GM08714 (cell line): ENCODE measurements around the gene SHROOM3.

Source experiments
- H3K4me3 ChIP-seq: fragments of 200-500 bp; sonication (Bioruptor generic); 2 replicates; pipeline ENCODE4 v1.5.1; 2014; ENCODE audit warnings: mild to moderate bottlenecking, low read length, inconsistent platforms
- ZNF274 ChIP-seq: IDR thresholded peaks from 2 replicates; pipeline ENCODE4 v1.6.1; 2012; ENCODE audit warnings: mild to moderate bottlenecking, low read depth, low read length

The SHROOM3 gene

GRCh38 chr4:76803522-76803921 is 368.5 kb downstream of the SHROOM3 start:
- H3K4me3 ChIP-seq, result no peak overlapping the region
- no peak for TF ChIP-seq ZNF274

GRCh38 chr4:76804096-76804495 is 369.1 kb downstream of the SHROOM3 start:
- TF ChIP-seq ZNF274, result no peak
- H3K4me3 ChIP-seq, result no peak overlapping the region

- no peak overlapping the region for H3K4me3 ChIP-seq
- no peak for TF ChIP-seq ZNF274
Observed at GRCh38 chr4:76806346-76806745, 371.3 kb downstream of the SHROOM3 start.

GRCh38 chr4:76806757-76807156 is 371.7 kb downstream of the SHROOM3 start:
- TF ChIP-seq ZNF274, result no peak
- H3K4me3 ChIP-seq, result no peak overlapping the region

- TF ChIP-seq ZNF274, result no peak
- H3K4me3 ChIP-seq, result no peak overlapping the region
Observed at GRCh38 chr4:76809594-76810305, 374.7 kb downstream of the SHROOM3 start.

- no peak overlapping the region for H3K4me3 ChIP-seq
Observed at GRCh38 chr4:76811604-76812412, 376.8 kb downstream of the SHROOM3 start.

GRCh38 chr4:76813070-76813469 is 378.0 kb downstream of the SHROOM3 start:
- no peak for TF ChIP-seq ZNF274
- no peak overlapping the region for H3K4me3 ChIP-seq

More at GRCh38 chr4:76811604-76812412, 376.8 kb downstream of the SHROOM3 start:
- no peak for TF ChIP-seq ZNF274

GRCh38 chr4:76821641-76822040 is 386.6 kb downstream of the SHROOM3 start:
- no peak overlapping the region for H3K4me3 ChIP-seq
- no peak for TF ChIP-seq ZNF274

- H3K4me3 ChIP-seq, result no peak overlapping the region
- no peak for TF ChIP-seq ZNF274
Observed at GRCh38 chr4:76822303-76822702, 387.3 kb downstream of the SHROOM3 start.

- TF ChIP-seq ZNF274, result no peak
- no peak overlapping the region for H3K4me3 ChIP-seq
Observed at GRCh38 chr4:76823495-76823894, 388.5 kb downstream of the SHROOM3 start.

- H3K4me3 ChIP-seq, result no peak overlapping the region
- TF ChIP-seq ZNF274, result no peak
Observed at GRCh38 chr4:76830612-76830963, 395.6 kb downstream of the SHROOM3 start.

GRCh38 chr4:76830964-76831703 is 396.1 kb downstream of the SHROOM3 start:
- no peak overlapping the region for H3K4me3 ChIP-seq
- TF ChIP-seq ZNF274, result no peak

- H3K4me3 ChIP-seq, result no peak overlapping the region
- TF ChIP-seq ZNF274, result no peak
Observed at GRCh38 chr4:76831711-76832373, 396.8 kb downstream of the SHROOM3 start.
